Endothelial cell of umbilical vein (primary cell): Measurements from ENCODE around the gene GRAMD1A. TPM values are rescaled to one million over a fixed set of nuclear protein-coding genes. Genes with fewer than 3 reads are reported as not detected.
"Not testable (repeated sequence)": the region's sequence is repeated elsewhere in the genome, so short reads cannot be mapped to it uniquely, and the experiment has no call there.

Source experiments
- BruUV-seq: library from RNA; stranded (reverse); fragments of 400-500 nt; replicated peaks from 2 replicates; lab custom pipeline; 2021; lab: Mats Ljungman, UMichigan
- CTCF ChIA-PET: fragments of 300-600, 350-600 bp; sonication (Branson Sonifier 250); formaldehyde crosslinking; loops from one replicate; lab custom pipeline; 2021; ENCODE audit warnings: antibody characterized with exemption, inconsistent platforms; lab: Charles Lee
- POLR2A ChIA-PET: fragments of 300-600, 350-600 bp; sonication (Branson Sonifier 250); formaldehyde crosslinking; loops from one replicate; lab custom pipeline; 2021; ENCODE audit warnings: antibody characterized with exemption, inconsistent platforms; lab: Charles Lee
- DNase-seq: peaks from one replicate; pipeline ENCODE4 v3.0.0-alpha.2; 2011; ENCODE audit warnings: low read depth, low spot score
- FAIRE-seq: peaks from 2 replicates; lab custom pipeline; 2011; peaks lifted over from hg19 to GRCh38; lab: Jason Lieb, UNC
- H2AFZ ChIP-seq: 2 replicates; pipeline ENCODE4 v1.6.0; 2012; ENCODE audit warnings: low read depth, low read length, control low read depth, inconsistent platforms
- H3K27ac ChIP-seq: 2 replicates; pipeline ENCODE4 v1.5.1; 2011; ENCODE audit warnings: low read depth, mild to moderate bottlenecking, control low read depth, low read length, moderate library complexity; ENCODE audit not compliant: insufficient read depth
- H3K27me3 ChIP-seq, 2 experiments: 2 replicates each; pipeline versions ENCODE4 v1.6.0 to v1.6.1; 2011; ENCODE audit warnings: low read length in 2 of 2, mixed read lengths in 1 of 2; ENCODE audit not compliant: control insufficient read depth in 2 of 2, insufficient read depth in 2 of 2
- H3K36me3 ChIP-seq, 2 experiments: 2 replicates in 1 of 2; 3 replicates in 1 of 2; pipeline ENCODE4 v1.5.1; 2011; ENCODE audit warnings: low read length in 2 of 2, mild to moderate bottlenecking in 1 of 2, moderate library complexity in 1 of 2; ENCODE audit not compliant: control insufficient read depth in 2 of 2, insufficient read depth in 2 of 2; ENCODE audit errors: extremely low read depth in 1 of 2
- H3K4me1 ChIP-seq: 3 replicates; pipeline ENCODE4 v1.5.1; 2011; ENCODE audit warnings: mild to moderate bottlenecking, low read length; ENCODE audit not compliant: control insufficient read depth, insufficient read depth; ENCODE audit errors: extremely low read depth
- H3K4me2 ChIP-seq: 2 replicates; pipeline ENCODE4 v1.6.1; 2011; ENCODE audit warnings: low read length, control low read depth, mixed read lengths; ENCODE audit not compliant: insufficient read depth
- H3K4me3 ChIP-seq, 3 experiments: fragments of 200-600 bp in 1 of 3; sonication (generic), shearing (Covaris generic) in 1 of 3; replicated peaks in 1 of 3; 2 replicates each; pipeline ENCODE4 v1.5.1; 2011 to 2016; ENCODE audit warnings: control low read depth in 3 of 3, low read length in 3 of 3, mild to moderate bottlenecking in 2 of 3, inconsistent platforms in 1 of 3, low read depth in 1 of 3, moderate library complexity in 1 of 3; ENCODE audit not compliant: insufficient read depth in 1 of 3
- H3K79me2 ChIP-seq: 2 replicates; pipeline ENCODE4 v1.6.0; 2012; ENCODE audit warnings: low read length, inconsistent platforms; ENCODE audit not compliant: control insufficient read depth, insufficient read depth
- H3K9ac ChIP-seq: replicated peaks from 2 replicates; pipeline ENCODE3; 2011; ENCODE audit warnings: low read length, control low read depth; ENCODE audit not compliant: insufficient read depth; ENCODE audit errors: extremely low read depth
- H3K9me1 ChIP-seq: replicated peaks from 3 replicates; pipeline ENCODE4 v1.6.0; 2011; ENCODE audit warnings: mild to moderate bottlenecking, low read length; ENCODE audit not compliant: control insufficient read depth, insufficient read depth; ENCODE audit errors: extremely low read depth
- H3K9me3 ChIP-seq: replicated peaks from 2 replicates; pipeline ENCODE4 v1.5.1; 2012; ENCODE audit warnings: low read length, inconsistent platforms; ENCODE audit not compliant: control insufficient read depth, insufficient read depth
- H4K20me1 ChIP-seq: replicated peaks from 2 replicates; pipeline ENCODE3; 2011; ENCODE audit warnings: mild to moderate bottlenecking, low read length; ENCODE audit not compliant: control insufficient read depth, insufficient read depth; ENCODE audit errors: extremely low read depth
- CTCF ChIP-seq, 2 donors: IDR thresholded peaks; 1 replicate in 1 of 2; 2 replicates in 1 of 2; pipeline ENCODE4 v1.5.1; 2011; ENCODE audit warnings: low read length in 2 of 2, mild to moderate bottlenecking in 2 of 2, moderate library complexity in 2 of 2, control low read depth in 1 of 2, inconsistent platforms in 1 of 2, low read depth in 1 of 2; ENCODE audit not compliant: insufficient read depth in 1 of 2; ENCODE audit errors: extremely low read depth in 1 of 2
- EZH2 ChIP-seq: IDR thresholded peaks from 2 replicates; pipeline ENCODE4 v1.6.1; 2012; ENCODE audit warnings: borderline replicate concordance, low read depth, mild to moderate bottlenecking, moderate library complexity, low read length, inconsistent platforms; ENCODE audit not compliant: severe bottlenecking
- GATA2 ChIP-seq: IDR thresholded peaks from 2 replicates; pipeline ENCODE4 v1.7.0; 2011; ENCODE audit warnings: low read depth, mild to moderate bottlenecking, moderate library complexity, mixed read lengths, low read length; ENCODE audit not compliant: insufficient read length, insufficient read depth
- JUN ChIP-seq: IDR thresholded peaks from 2 replicates; pipeline ENCODE4 v1.6.1; 2011; ENCODE audit warnings: borderline replicate concordance, low read depth; ENCODE audit not compliant: insufficient read length, insufficient read depth
- POLR2A ChIP-seq: IDR thresholded peaks from 2 replicates; pipeline ENCODE4 v1.6.1; 2012; ENCODE audit warnings: low read depth, mild to moderate bottlenecking, control low read depth, low read length
- POLR2AphosphoS5 ChIP-seq: IDR thresholded peaks from 2 replicates; pipeline ENCODE4 v1.6.1; 2012; ENCODE audit warnings: low read depth, mild to moderate bottlenecking, control low read depth, low read length, moderate library complexity; ENCODE audit not compliant: insufficient read depth
- dilution Hi-C: fragments of 300-500 bp; cut with MboI; formaldehyde crosslinking; loops from one replicate; pipeline ENCODE4 v1.15.0; 2019; ENCODE audit warnings: low sequenced_read_pairs; ENCODE audit not compliant: extremely low pct_ligation_motif_present
- intact Hi-C: fragments of 100-400 bp; cut with micrococcal nuclease; formaldehyde crosslinking; loops from one replicate; pipeline ENCODE4 v1.10.0; 2022
- polyA plus RNA-seq, 4 experiments: library from polyadenylated mRNA; depleted of rRNA in 3 of 4; stranded (reverse) in 3 of 4; unstranded in 1 of 4; fragments of >200 nt; gene quantifications; 2 replicates each; pipeline versions ENCODE4 v1.2.1 to v1.2.3, GENCODE V29; 2011 to 2012; ENCODE audit warnings: missing spikeins in 1 of 4
- total RNA-seq: library from RNA; stranded (reverse); gene quantifications from 2 replicates; pipeline ENCODE4 v1.2.3, GENCODE V29; 2021

Gene GRAMD1A
- total and polyA plus RNA-seq, 2 donors (not counting 3 experiments of a cell fraction or from before 2014, with no cell fraction given): 127 to 130 TPM

- BruUV-seq, H3K9ac ChIP-seq, POLR2A ChIA-PET, H3K4me3 ChIP-seq, H3K36me3 ChIP-seq, H3K27me3 ChIP-seq, DNase-seq, H4K20me1 ChIP-seq, H3K9me3 ChIP-seq, H2AFZ ChIP-seq, H3K79me2 ChIP-seq, intact Hi-C loops, H3K9me1 ChIP-seq, H3K4me2 ChIP-seq, dilution Hi-C loops, H3K27ac ChIP-seq, FAIRE-seq: not testable (repeated sequence)
- H3K4me1 ChIP-seq: peaks cover 23% of the 10 kb centered on the region
- CTCF ChIA-PET: interaction anchor here (0.9 to 1.3 kb wide), 2 partner anchors 20 to 34 kb away, joined by 3 read pairs; no protein-coding TSS in a partner anchor
Observed at GRCh38 chr19:34992582-34992981, 7.5 kb upstream of the GRAMD1A start.

- Histone ChIP-seq H3K4me3 (no peak overlapping the region), H3K36me3 (no peaks in the 10 kb centered on the region), H4K20me1 (no peaks in the 10 kb centered on the region), H2AFZ (no peak overlapping the region), H3K9ac (no peak overlapping the region), H3K79me2 (no peaks in the 10 kb centered on the region), H3K4me2 (no peak overlapping the region), H3K9me1 (no peaks in the 10 kb centered on the region), H3K27me3 (no peaks in the 10 kb centered on the region), H3K9me3 (no peaks in the 10 kb centered on the region), H3K27ac (no peak overlapping the region), H3K4me1 (peaks cover 38% of the 10 kb centered on the region)
- ChIA-PET CTCF (no interaction called here), POLR2A (no interaction called here)
- no peak for FAIRE-seq
- dilution Hi-C loops (no loop called here), intact Hi-C loops (loop anchor here (2.0 kb wide), 1 partner anchor 19 kb away; no protein-coding TSS in a partner anchor)
- no peak for TF ChIP-seq GATA2
- no peak for TF ChIP-seq POLR2A
- TF ChIP-seq POLR2AphosphoS5: no peak
- no peak for TF ChIP-seq CTCF (IDR thresholded peaks at IDR 0.05; ENCODE audit: extremely low read depth in 1 of 2, insufficient read depth in 1 of 2, low read depth in 1 of 2, low read length in 2 of 2)
- no peak for TF ChIP-seq JUN
- no peak for TF ChIP-seq EZH2
- BruUV-seq: no TSS peak
- DNase-seq: no peak
Observed at GRCh38 chr19:34994286-34994642, 5.9 kb upstream of the GRAMD1A start.
